Skin epidermis (tissue), 12 donors: ENCODE data around the gene GFOD2.
"Not testable (repeated sequence)": the region's sequence is repeated elsewhere in the genome, so short reads cannot be mapped to it uniquely, and the experiment has no call there.

Experiments
- H3K27ac ChIP-seq, 21 experiments: fragments of 200-600 bp; sonication (generic) in 11 of 21; one replicate each; pipeline ENCODE4 v1.5.0; 2020; ENCODE audit warnings: mild to moderate bottlenecking in 3 of 21, inconsistent platforms in 2 of 21, moderate library complexity in 2 of 21
- H3K4me3 ChIP-seq, 7 experiments: fragments of 200-600 bp; sonication (generic) in 2 of 7; one replicate each; pipeline ENCODE4 v1.5.0; 2020; ENCODE audit warnings: inconsistent platforms in 2 of 7, mild to moderate bottlenecking in 2 of 7, moderate library complexity in 1 of 7

GFOD2 gene

GRCh38 chr16:67719048-67719777, at the start of gene GFOD2:
GFOD2 (minus strand) TSS chr16:67719316; CDS start chr16:67685715, 33,601 bp downstream.
- Histone ChIP-seq H3K4me3 (peak within 1 kb of the TSS; percentile 79 to 97 (median 87)), H3K27ac (peak within 1 kb of the TSS; percentile 40 to 97 (median 91))

- Histone ChIP-seq H3K4me3 (no peak overlapping the region), H3K27ac (no peak overlapping the region)
Observed at GRCh38 chr16:67767953-67768352, 48.8 kb upstream of the GFOD2 start.

DNA sequence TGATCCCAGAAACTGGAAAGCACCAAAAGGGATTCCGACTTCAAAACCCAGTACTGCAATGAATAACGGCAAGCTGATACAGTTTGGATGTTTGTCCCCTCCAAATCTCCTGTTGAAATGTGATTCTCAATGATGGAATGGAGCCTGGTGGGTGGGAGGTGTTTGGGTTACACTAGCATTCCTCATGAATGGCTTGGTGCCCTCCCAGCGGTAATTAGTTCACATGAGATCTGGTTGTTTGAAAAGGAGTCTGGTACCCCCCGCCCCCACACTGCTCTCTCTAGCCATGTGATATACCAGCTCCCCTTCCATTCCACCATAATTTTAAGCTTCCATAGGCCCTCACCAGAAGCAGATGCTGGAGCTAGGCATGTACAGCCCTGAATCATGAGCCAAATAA, 47.2 kb upstream of the GFOD2 start:
- Histone ChIP-seq H3K4me3 (no peak overlapping the region), H3K27ac (no peak overlapping the region)

GRCh38 chr16:67764158-67764667, 45.1 kb upstream of the GFOD2 start:
- no peak overlapping the region for H3K4me3 ChIP-seq

DNA sequence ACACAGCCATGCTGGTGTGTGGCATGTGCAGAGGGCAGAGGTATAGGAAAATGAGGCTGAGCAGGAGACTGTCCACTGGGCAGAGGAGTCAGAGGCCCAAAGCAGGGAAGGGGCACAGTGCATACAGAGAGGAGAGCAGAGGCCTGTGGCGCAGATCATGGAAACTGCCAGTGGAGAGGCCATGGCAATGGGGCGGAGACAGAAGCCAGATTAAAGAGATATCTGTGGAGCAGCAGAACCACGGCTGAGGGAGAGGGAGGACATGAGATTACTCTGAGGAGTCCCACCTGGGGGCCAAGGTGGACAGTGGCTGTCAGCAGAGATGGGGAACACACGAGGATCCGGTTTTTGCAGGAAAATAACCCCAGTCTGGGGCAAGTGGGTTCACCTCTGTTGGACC, 44.0 kb upstream of the GFOD2 start:
- H3K4me3 ChIP-seq: no peak overlapping the region
- no peak overlapping the region for H3K27ac ChIP-seq

More at GRCh38 chr16:67764158-67764667, 45.1 kb upstream of the GFOD2 start:
- no peak overlapping the region for H3K27ac ChIP-seq

DNA sequence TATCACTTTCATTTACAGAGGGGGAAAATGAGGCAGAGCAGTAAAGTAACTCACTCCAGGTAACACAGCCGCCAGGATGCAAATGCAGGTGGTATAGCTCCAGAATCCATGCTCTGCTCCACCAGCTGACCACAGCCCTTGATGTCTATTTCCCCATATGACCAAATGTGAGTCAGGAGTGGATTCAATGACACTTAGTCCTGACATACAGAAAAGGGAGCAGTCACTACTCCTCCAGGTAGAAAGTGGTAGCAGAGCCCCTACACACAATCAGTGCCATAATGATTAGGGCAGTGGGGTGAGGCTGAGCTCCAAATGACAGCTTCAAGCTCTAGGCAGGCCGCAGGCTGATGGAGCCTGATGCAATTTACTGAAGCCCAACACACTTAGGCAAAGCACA, 43.3 kb upstream of the GFOD2 start:
- H3K27ac ChIP-seq: no peak overlapping the region
- H3K4me3 ChIP-seq: no peak overlapping the region

DNA sequence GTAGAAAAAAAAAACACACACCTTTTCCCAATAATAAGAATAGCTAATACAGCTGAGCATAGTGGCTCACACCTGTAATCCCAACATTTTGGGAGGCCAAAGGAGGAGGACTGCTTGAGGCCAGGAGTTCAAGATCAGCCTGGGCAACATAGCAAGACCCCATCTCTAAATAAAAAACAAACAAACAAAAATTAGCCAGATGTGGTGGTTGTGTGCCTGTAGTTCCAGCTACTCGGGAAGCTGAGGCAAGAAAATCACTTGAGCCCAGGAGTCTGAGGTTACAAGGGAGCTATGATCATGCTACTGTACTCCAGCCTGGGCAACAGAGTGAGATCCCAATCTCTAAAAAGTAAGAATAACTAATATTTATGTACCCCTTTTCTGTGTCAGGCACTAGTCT, 42.8 kb upstream of the GFOD2 start:
- H3K4me3 ChIP-seq: no peak overlapping the region
- H3K27ac ChIP-seq: no peak overlapping the region

DNA sequence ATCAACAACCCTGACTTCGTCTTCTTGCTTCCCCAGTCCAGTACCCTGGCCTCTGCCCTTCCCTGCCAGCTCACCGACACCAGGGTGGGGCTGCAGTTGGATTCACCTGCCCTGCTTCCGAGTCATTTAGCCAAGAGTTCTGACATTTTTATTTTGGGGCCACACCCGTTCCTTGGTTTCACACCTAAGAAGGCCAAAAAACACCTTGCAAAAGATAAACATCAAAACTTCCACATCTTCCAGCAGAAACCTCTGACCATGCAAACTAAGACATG, 41.8 kb upstream of the GFOD2 start:
- H3K27ac ChIP-seq: peak overlapping the region in 1 of 21 experiments; percentile 46
- no peak overlapping the region for H3K4me3 ChIP-seq

- H3K4me3 ChIP-seq: no peak overlapping the region
- peak overlapping the region in 2 of 21 experiments; percentile 8 to 46 for H3K27ac ChIP-seq
Observed at GRCh38 chr16:67760206-67760955, 41.3 kb upstream of the GFOD2 start.

GRCh38 chr16:67758966-67759365, 39.9 kb upstream of the GFOD2 start:
- no peak overlapping the region for H3K27ac ChIP-seq
- no peak overlapping the region for H3K4me3 ChIP-seq

GRCh38 chr16:67758006-67758405, 38.9 kb upstream of the GFOD2 start:
- Histone ChIP-seq H3K4me3 (no peak overlapping the region), H3K27ac (no peak overlapping the region)

GRCh38 chr16:67752641-67753040, 33.5 kb upstream of the GFOD2 start:
- Histone ChIP-seq H3K27ac (no peak overlapping the region), H3K4me3 (no peak overlapping the region)

DNA sequence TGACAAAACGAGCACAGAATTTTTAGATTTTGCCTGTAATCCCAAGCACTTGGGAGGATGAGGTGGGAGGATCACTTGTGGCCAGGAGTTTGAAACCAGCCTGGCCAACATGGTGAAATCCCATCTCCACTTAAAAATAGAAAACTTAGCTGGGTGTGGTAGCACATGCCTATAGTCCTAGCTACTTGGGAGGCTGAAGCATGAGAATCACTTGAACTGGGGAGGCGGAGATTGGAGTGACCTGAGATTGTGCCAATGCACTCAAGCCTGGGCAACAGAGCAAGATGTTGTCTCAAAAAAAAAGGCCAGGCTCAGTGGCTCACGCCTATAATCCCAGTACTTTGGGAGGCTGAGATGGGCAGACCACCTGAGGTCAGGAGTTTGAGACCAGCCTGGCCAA, 32.2 kb upstream of the GFOD2 start:
- H3K4me3 ChIP-seq, H3K27ac ChIP-seq: not testable (repeated sequence)

GRCh38 chr16:67750466-67750865, 31.4 kb upstream of the GFOD2 start:
- Histone ChIP-seq H3K4me3 (no peak overlapping the region), H3K27ac (peak overlapping the region in 1 of 21 experiments; percentile 17)

DNA sequence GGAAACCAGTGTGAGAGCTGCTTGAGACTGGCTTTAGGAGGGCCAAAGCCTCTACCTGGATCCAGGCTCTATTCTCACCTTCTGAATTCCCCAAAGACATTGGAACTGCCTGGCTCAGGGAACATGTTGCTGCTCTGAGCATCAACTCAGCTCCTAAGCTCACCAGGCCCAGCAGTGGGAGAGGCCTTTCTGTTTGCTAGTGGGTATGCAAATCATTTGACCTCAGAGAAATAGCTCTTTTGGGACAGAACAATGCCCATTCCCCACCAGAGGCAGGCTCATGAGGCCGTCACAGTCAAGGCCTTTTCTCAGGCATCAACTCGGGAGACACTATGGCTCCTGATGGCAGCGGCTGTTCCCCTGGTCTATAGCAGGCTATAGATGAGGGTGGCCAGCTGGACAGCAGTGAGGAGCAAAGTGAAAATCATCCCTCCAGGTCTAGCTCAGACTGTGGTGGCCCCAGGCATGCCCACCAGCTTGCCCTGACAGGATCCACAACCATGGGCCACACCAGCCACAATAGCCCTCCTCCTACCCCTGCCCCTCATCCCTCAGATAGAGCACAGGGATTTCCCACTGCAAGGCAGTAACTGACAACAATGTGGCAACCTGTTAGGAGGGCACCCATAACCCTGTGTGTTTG, 30.4 kb upstream of the GFOD2 start:
- peak overlapping the region in 10 of 21 experiments; percentile 1 to 72 (median 29) for H3K27ac ChIP-seq

GRCh38 chr16:67748834-67749233, 29.7 kb upstream of the GFOD2 start:
- no peak overlapping the region for H3K4me3 ChIP-seq
- H3K27ac ChIP-seq: peak overlapping the region in 9 of 21 experiments; percentile 1 to 72 (median 29)

More for the DNA sequence above, 30.4 kb upstream of the GFOD2 start:
- no peak overlapping the region for H3K4me3 ChIP-seq

DNA sequence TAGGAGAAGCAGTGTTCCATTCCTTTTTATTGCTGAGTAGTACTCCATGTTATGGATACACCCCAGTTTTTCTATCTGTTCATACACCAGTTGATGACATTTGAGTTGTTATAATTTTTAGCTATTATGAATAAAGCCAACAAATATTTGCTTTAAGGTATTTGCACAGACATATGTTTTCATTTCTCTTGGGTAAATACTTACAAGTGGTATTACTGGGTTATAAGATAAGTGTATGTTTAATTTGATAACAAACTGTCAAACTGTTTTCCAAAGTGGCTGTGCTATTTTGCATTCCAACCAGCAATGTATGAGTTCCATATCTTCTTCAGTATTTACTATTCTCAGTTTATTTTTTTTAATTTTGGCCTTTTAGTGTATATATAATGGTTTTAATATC, 27.7 kb upstream of the GFOD2 start:
- H3K27ac ChIP-seq: no peak overlapping the region
- H3K4me3 ChIP-seq: no peak overlapping the region

GRCh38 chr16:67741118-67741517, 22.0 kb upstream of the GFOD2 start:
- Histone ChIP-seq H3K4me3 (no peak overlapping the region), H3K27ac (no peak overlapping the region)

DNA sequence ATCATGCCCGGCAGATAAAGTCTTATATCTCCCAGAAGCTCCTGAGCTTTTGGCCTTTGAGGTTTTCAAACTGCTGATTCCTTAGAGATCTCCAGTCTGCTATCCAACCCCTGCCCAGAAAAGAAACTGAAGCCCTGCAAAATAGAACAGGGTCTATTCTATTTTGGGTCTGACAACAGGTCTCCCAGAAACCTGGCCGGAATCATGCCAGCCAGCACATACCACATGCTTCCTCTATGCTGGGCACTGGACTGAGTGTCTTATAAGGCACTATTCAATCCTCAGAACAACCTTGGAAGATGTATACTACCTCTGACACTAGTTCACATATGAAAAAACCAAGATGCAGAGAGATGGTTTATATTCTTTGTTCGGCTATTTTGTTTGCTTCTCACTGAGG, 21.3 kb upstream of the GFOD2 start:
- Histone ChIP-seq H3K27ac (no peak overlapping the region), H3K4me3 (no peak overlapping the region)

DNA sequence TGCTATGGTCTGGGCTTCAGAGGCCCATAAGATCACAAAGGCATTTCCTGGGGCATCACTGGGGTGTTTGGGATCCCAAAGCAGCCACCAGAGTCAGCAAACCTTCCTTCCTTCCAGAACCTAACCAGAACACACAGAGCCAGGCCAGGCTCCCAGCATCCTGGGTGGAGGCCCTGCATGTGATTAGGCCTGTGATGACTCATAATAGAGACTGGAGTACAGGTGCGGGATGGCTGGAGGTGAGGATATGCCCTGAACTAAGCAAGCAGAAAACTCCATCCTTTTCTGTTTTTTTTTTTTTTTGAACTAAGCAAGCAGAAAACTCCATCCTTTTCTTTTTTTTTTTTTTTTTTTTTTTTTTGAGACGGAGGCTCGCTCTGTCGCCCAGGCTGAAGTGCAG, 17.7 kb upstream of the GFOD2 start:
- no peak overlapping the region for H3K4me3 ChIP-seq
- no peak overlapping the region for H3K27ac ChIP-seq

GRCh38 chr16:67734731-67735201, 15.7 kb upstream of the GFOD2 start:
- H3K4me3 ChIP-seq: no peak overlapping the region

More at GRCh38 chr16:67734731-67735201, 15.7 kb upstream of the GFOD2 start:
- H3K27ac ChIP-seq: no peak overlapping the region
